Activated CD8-positive, alpha-beta T cell treated with anti-CD3 and anti-CD28 coated beads, Interleukin-2, amount 10 ng/mL, durations not matched to agents 7 days and 5 days (primary cell): Measurements from ENCODE around the gene CCDC3. TPM values are rescaled to one million over a fixed set of nuclear protein-coding genes. Genes with fewer than 3 reads are reported as not detected.

Source experiments
- ATAC-seq: fragments of 150-1000 bp; cut with Tn5 transposase; one replicate; pipeline ENCODE4 v1.10.0; 2021; ENCODE audit warnings: moderate library complexity
- CTCF ChIA-PET: fragments of 350-600 bp; sonication (Branson Sonifier 250); formaldehyde crosslinking; loops from one replicate; lab custom pipeline; 2021; ENCODE audit warnings: antibody characterized with exemption; lab: Charles Lee
- POLR2A ChIA-PET: fragments of 350-600 bp; sonication (Branson Sonifier 250); formaldehyde crosslinking; loops from one replicate; lab custom pipeline; 2021; ENCODE audit warnings: antibody characterized with exemption; lab: Charles Lee
- DNase-seq: peaks from one replicate; pipeline ENCODE4 v3.0.0-alpha.2; 2020
- H3K27ac Mint-ChIP-seq: one replicate; pipeline ENCODE4 v1.8.0; 2021; ENCODE audit warnings: mild to moderate bottlenecking, mixed read lengths
- H3K27me3 Mint-ChIP-seq: one replicate; pipeline ENCODE4 v1.8.0; 2021; ENCODE audit warnings: low read depth, mixed read lengths
- H3K36me3 Mint-ChIP-seq: one replicate; pipeline ENCODE4 v1.8.0; 2021; ENCODE audit warnings: low read depth, mixed read lengths
- H3K4me1 Mint-ChIP-seq: one replicate; pipeline ENCODE4 v1.8.0; 2021; ENCODE audit warnings: low read depth, mixed read lengths
- H3K4me3 Mint-ChIP-seq: one replicate; pipeline ENCODE4 v1.8.0; 2021; ENCODE audit warnings: mild to moderate bottlenecking, mixed read lengths
- H3K9me3 Mint-ChIP-seq: one replicate; pipeline ENCODE4 v1.8.0; 2022; ENCODE audit warnings: mixed read lengths; ENCODE audit not compliant: insufficient read depth
- total RNA-seq, 2 experiments: library from RNA; stranded (reverse); gene quantifications; one replicate each; pipeline ENCODE4 v1.2.3, GENCODE V29; 2021

The CCDC3 gene
- total RNA-seq, 2 experiments from 2014 or later: not detected

- POLR2A ChIA-PET: no interaction called here
Measured at GRCh38 chr10:12899546-12899945, 102.0 kb downstream of the CCDC3 start.

GRCh38 chr10:12898271-12898670 lies 103.2 kb downstream of the CCDC3 start:
- Mint-ChIP-seq H3K4me3 (no peak overlapping the region), H3K27me3 (peaks cover 3% of the 10 kb centered on the region), H3K36me3 (no peaks in the 10 kb centered on the region), H3K9me3 (peaks cover 3% of the 10 kb centered on the region), H3K4me1 (no peaks in the 10 kb centered on the region), H3K27ac (no peak overlapping the region)
- POLR2A ChIA-PET: no interaction called here
- CTCF ChIA-PET: no interaction called here
- ATAC-seq: no peak
- no peak for DNase-seq

More at GRCh38 chr10:12899546-12899945, 102.0 kb downstream of the CCDC3 start:
- Mint-ChIP-seq H3K36me3 (no peaks in the 10 kb centered on the region), H3K9me3 (no peaks in the 10 kb centered on the region), H3K4me1 (no peaks in the 10 kb centered on the region), H3K27me3 (no peaks in the 10 kb centered on the region), H3K4me3 (no peak overlapping the region), H3K27ac (no peak overlapping the region)
- DNase-seq (no peak), ATAC-seq (no peak)
- CTCF ChIA-PET: no interaction called here

- no peak for ATAC-seq
- H3K27ac Mint-ChIP-seq: no peak overlapping the region
- peaks cover 6% of the 10 kb centered on the region for H3K9me3 Mint-ChIP-seq
- peaks cover 5% of the 10 kb centered on the region for H3K27me3 Mint-ChIP-seq
- CTCF ChIA-PET: no interaction called here
- no peaks in the 10 kb centered on the region for H3K36me3 Mint-ChIP-seq
- no peaks in the 10 kb centered on the region for H3K4me1 Mint-ChIP-seq
- no peak for DNase-seq
- no peak overlapping the region for H3K4me3 Mint-ChIP-seq
- POLR2A ChIA-PET: no interaction called here
Measured at GRCh38 chr10:12897278-12897677, 104.2 kb downstream of the CCDC3 start.

- no peak for ATAC-seq
- no peak overlapping the region for H3K4me3 Mint-ChIP-seq
- H3K27me3 Mint-ChIP-seq: peaks cover 5% of the 10 kb centered on the region
- CTCF ChIA-PET: no interaction called here
- peaks cover 6% of the 10 kb centered on the region for H3K9me3 Mint-ChIP-seq
- DNase-seq: no peak
- H3K27ac Mint-ChIP-seq: no peak overlapping the region
- H3K4me1 Mint-ChIP-seq: no peaks in the 10 kb centered on the region
- no peaks in the 10 kb centered on the region for H3K36me3 Mint-ChIP-seq
- POLR2A ChIA-PET: no interaction called here
Measured at GRCh38 chr10:12896251-12896650, 105.3 kb downstream of the CCDC3 start.

GRCh38 chr10:12892924-12893323 lies 108.6 kb downstream of the CCDC3 start:
- Mint-ChIP-seq H3K27ac (no peak overlapping the region), H3K4me3 (no peak overlapping the region)
- CTCF ChIA-PET: interaction anchor here (1.1 kb wide), 1 partner anchor 9 kb away, joined by 4 read pairs; no protein-coding TSS in a partner anchor

GRCh38 chr10:12890958-12891357 lies 110.6 kb downstream of the CCDC3 start:
- peaks cover 5% of the 10 kb centered on the region for H3K27me3 Mint-ChIP-seq
- DNase-seq: no peak
- ATAC-seq: no peak
- ChIA-PET POLR2A (no interaction called here), CTCF (no interaction called here)
- no peaks in the 10 kb centered on the region for H3K36me3 Mint-ChIP-seq
- no peaks in the 10 kb centered on the region for H3K4me1 Mint-ChIP-seq
- H3K4me3 Mint-ChIP-seq: no peak overlapping the region
- H3K27ac Mint-ChIP-seq: no peak overlapping the region
- peaks cover 6% of the 10 kb centered on the region for H3K9me3 Mint-ChIP-seq

More at GRCh38 chr10:12892924-12893323, 108.6 kb downstream of the CCDC3 start:
- Mint-ChIP-seq H3K27me3 (peaks cover 5% of the 10 kb centered on the region), H3K9me3 (peaks cover 6% of the 10 kb centered on the region), H3K36me3 (no peaks in the 10 kb centered on the region), H3K4me1 (no peaks in the 10 kb centered on the region)
- POLR2A ChIA-PET: no interaction called here
- DNase-seq (no peak), ATAC-seq (no peak)

- POLR2A ChIA-PET: no interaction called here
- Mint-ChIP-seq H3K4me1 (no peaks in the 10 kb centered on the region), H3K36me3 (no peaks in the 10 kb centered on the region), H3K4me3 (no peak overlapping the region), H3K9me3 (peaks cover 5% of the 10 kb centered on the region), H3K27ac (no peak overlapping the region), H3K27me3 (peaks cover 2% of the 10 kb centered on the region)
- ATAC-seq (no peak), DNase-seq (no peak)
- CTCF ChIA-PET: no interaction called here
Measured at GRCh38 chr10:12888470-12888869, 113.0 kb downstream of the CCDC3 start.

GRCh38 chr10:12887780-12888179 lies 113.7 kb downstream of the CCDC3 start:
- ATAC-seq (no peak), DNase-seq (no peak)
- H3K4me1 Mint-ChIP-seq: no peaks in the 10 kb centered on the region
- no peak overlapping the region for H3K27ac Mint-ChIP-seq
- CTCF ChIA-PET: no interaction called here
- peaks cover 2% of the 10 kb centered on the region for H3K27me3 Mint-ChIP-seq
- no peak overlapping the region for H3K4me3 Mint-ChIP-seq
- POLR2A ChIA-PET: no interaction called here
- no peaks in the 10 kb centered on the region for H3K9me3 Mint-ChIP-seq
- H3K36me3 Mint-ChIP-seq: no peaks in the 10 kb centered on the region

- Mint-ChIP-seq H3K36me3 (no peaks in the 10 kb centered on the region), H3K4me3 (no peak overlapping the region), H3K9me3 (no peaks in the 10 kb centered on the region), H3K27ac (no peak overlapping the region), H3K4me1 (no peaks in the 10 kb centered on the region), H3K27me3 (peaks cover 8% of the 10 kb centered on the region)
- ATAC-seq (no peak), DNase-seq (no peak)
- ChIA-PET POLR2A (no interaction called here), CTCF (interaction anchor here (1.9 kb wide), 1 partner anchor 17 kb away, joined by 4 read pairs; no protein-coding TSS in a partner anchor)
Measured at GRCh38 chr10:12884851-12885250, 116.7 kb downstream of the CCDC3 start.

- Mint-ChIP-seq H3K4me3 (no peak overlapping the region), H3K9me3 (no peaks in the 10 kb centered on the region), H3K27me3 (peaks cover 13% of the 10 kb centered on the region), H3K36me3 (no peaks in the 10 kb centered on the region), H3K27ac (no peak overlapping the region), H3K4me1 (no peaks in the 10 kb centered on the region)
- ATAC-seq (no peak), DNase-seq (no peak)
- CTCF ChIA-PET: no interaction called here
- POLR2A ChIA-PET: no interaction called here
Measured at GRCh38 chr10:12880423-12880822, 121.1 kb downstream of the CCDC3 start.

- no peaks in the 10 kb centered on the region for H3K36me3 Mint-ChIP-seq
- ChIA-PET CTCF (no interaction called here), POLR2A (no interaction called here)
- H3K27me3 Mint-ChIP-seq: peaks cover 8% of the 10 kb centered on the region
- H3K4me1 Mint-ChIP-seq: no peaks in the 10 kb centered on the region
- H3K9me3 Mint-ChIP-seq: no peaks in the 10 kb centered on the region
- DNase-seq (no peak), ATAC-seq (no peak)
- no peak overlapping the region for H3K27ac Mint-ChIP-seq
- no peak overlapping the region for H3K4me3 Mint-ChIP-seq
Measured at GRCh38 chr10:12877150-12877549, 124.4 kb downstream of the CCDC3 start.

- POLR2A ChIA-PET: interaction anchor here (1.5 kb wide), 1 partner anchor 26 kb away, joined by 3 read pairs; no protein-coding TSS in a partner anchor
- CTCF ChIA-PET: no interaction called here
- H3K36me3 Mint-ChIP-seq: no peaks in the 10 kb centered on the region
- no peaks in the 10 kb centered on the region for H3K9me3 Mint-ChIP-seq
- ATAC-seq (no peak), DNase-seq (no peak)
- peaks cover 6% of the 10 kb centered on the region for H3K27me3 Mint-ChIP-seq
- no peak overlapping the region for H3K27ac Mint-ChIP-seq
- no peak overlapping the region for H3K4me3 Mint-ChIP-seq
- no peaks in the 10 kb centered on the region for H3K4me1 Mint-ChIP-seq
Measured at GRCh38 chr10:12876266-12876665, 125.2 kb downstream of the CCDC3 start.

- ChIA-PET CTCF (no interaction called here), POLR2A (interaction anchor here (1.5 kb wide), 1 partner anchor 27 kb away, joined by 3 read pairs; no protein-coding TSS in a partner anchor)
- H3K27me3 Mint-ChIP-seq: peaks cover 6% of the 10 kb centered on the region
- H3K4me3 Mint-ChIP-seq: no peak overlapping the region
- no peak overlapping the region for H3K27ac Mint-ChIP-seq
- H3K9me3 Mint-ChIP-seq: no peaks in the 10 kb centered on the region
- no peaks in the 10 kb centered on the region for H3K36me3 Mint-ChIP-seq
- ATAC-seq: no peak
- no peak for DNase-seq
- H3K4me1 Mint-ChIP-seq: no peaks in the 10 kb centered on the region
Measured at GRCh38 chr10:12875100-12875499, 126.4 kb downstream of the CCDC3 start.
